ENCODE data around the gene SNX14. TPM values are rescaled to one million over a fixed set of nuclear protein-coding genes. Genes with fewer than 3 reads are reported as not detected.

The SNX14 gene
- total RNA-seq, 4 donors from 2014 or later, result 27.3 to 134 (median 116) TPM

DNA sequence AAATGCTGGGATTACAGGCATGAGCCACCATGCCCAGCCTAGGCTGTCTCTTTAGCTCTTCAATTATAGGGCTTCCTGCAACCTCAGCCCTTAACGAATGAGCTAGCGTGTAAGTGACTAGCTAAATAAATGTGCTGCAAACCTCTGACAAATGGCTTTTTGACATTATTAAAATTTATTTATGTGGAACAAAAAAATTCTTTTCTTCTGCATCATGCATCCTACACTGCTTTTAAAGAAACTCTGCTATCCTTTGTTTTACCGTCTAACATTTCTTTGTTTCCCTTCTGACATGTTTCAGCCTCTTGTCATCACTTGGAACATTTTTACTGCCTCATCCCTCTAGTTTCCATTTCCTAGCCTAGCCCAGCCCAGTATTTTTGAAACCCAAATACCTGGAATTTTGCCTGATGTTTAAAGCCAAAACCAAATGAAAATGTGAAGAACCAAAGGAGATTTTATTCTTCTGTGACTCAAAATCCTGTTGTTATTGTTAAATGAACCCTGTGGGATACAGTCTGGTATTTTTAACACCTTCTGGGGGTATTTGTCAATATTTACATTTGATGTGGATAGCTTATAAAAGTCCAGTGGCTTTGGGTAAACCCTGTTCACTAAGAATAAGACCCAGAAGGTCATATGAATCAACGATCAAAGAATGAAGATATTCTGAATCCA, 134.3 kb downstream of the SNX14 start:
- 55 to 65% methylated on average over 4 of the region's 4 CpGs for WGBS, 2 donors (ENCODE audit: low coverage in 1 of 2)
- peaks cover 6 to 41% (median 13%) of the 10 kb centered on the region in 4 donors for H3K4me1 ChIP-seq

GRCh38 chr6:85458782-85459181, 134.9 kb downstream of the SNX14 start:
- in situ Hi-C loops (cut with MboI; ENCODE audit: low pct_ligation_motif_present in 1 of 4, low pct_unique_long_range_greater_than_20kb in 1 of 4, low sequenced_read_pairs in 3 of 4) (no loop called here), intact Hi-C loops (cut with DNase I; ENCODE audit: low total_unique reads) (no loop called here)
- TF ChIP-seq POLR2AphosphoS5 (IDR thresholded peaks at IDR 0.05), result no peak
- no peak for TF ChIP-seq EP300 (IDR thresholded peaks at IDR 0.05; ENCODE audit: low read depth)
- no peak for TF ChIP-seq POLR2A (IDR thresholded peaks at IDR 0.05)
- TF ChIP-seq CTCF (IDR thresholded peaks at IDR 0.05), result no peak
- Histone ChIP-seq H3K27me3 (no peaks in the 10 kb centered on the region), H3K36me3 (no peaks in the 10 kb centered on the region), H3K4me3 (no peak overlapping the region), H3K9me3 (no peaks in the 10 kb centered on the region), H3K27ac (peak overlapping the region; percentile 8 to 69 (median 52)), H3K4me1 (peaks cover 6 to 41% (median 10%) of the 10 kb centered on the region in 4 donors)
- 73% methylated on average over 3 of the region's 3 CpGs; no CpG with 5 or more reads in 1 of the 2 donors for WGBS, 2 donors (ENCODE audit: low coverage in 1 of 2)
- DNase-seq, result no peak

More for the DNA sequence above, 134.3 kb downstream of the SNX14 start:
- H3K9me3 ChIP-seq, result no peaks in the 10 kb centered on the region
- H3K27me3 ChIP-seq, result no peaks in the 10 kb centered on the region
- no peaks in the 10 kb centered on the region for H3K36me3 ChIP-seq
- no peak for DNase-seq
- no peak for TF ChIP-seq CTCF (IDR thresholded peaks at IDR 0.05)
- TF ChIP-seq POLR2AphosphoS5 (IDR thresholded peaks at IDR 0.05), result peak; percentile 22 to 56 (median 52)
- no peak for TF ChIP-seq POLR2A (IDR thresholded peaks at IDR 0.05)
- intact Hi-C loops (cut with DNase I; ENCODE audit: low total_unique reads), result no loop called here
- in situ Hi-C loops (cut with MboI; ENCODE audit: low pct_ligation_motif_present in 1 of 4, low pct_unique_long_range_greater_than_20kb in 1 of 4, low sequenced_read_pairs in 3 of 4), result no loop called here
- H3K27ac ChIP-seq, result peak overlapping the region; percentile 8 to 69 (median 52)
- no peak overlapping the region for H3K4me3 ChIP-seq

DNA sequence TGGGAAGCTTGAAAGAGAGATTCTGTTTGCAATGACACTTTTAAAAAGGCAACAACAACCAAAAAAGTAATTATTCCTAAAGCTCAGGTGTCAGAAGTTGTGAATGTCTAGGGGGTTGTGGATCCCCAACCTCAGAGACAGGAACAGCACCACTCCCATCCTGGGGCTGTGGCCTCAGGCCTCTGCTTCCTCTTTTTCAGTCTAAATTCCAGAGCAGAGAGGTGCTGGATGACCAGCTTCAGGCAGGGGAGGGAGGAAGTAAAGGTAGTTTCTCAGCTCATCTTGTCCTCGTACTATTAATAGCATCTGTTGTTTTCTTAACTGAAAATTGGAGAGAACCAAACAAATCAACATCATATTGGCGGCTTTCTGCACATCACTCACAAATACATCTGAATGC, 135.5 kb downstream of the SNX14 start:
- H3K4me1 ChIP-seq, result peaks cover 6 to 45% (median 14%) of the 10 kb centered on the region in 4 donors
- no peak overlapping the region for H3K4me3 ChIP-seq
- DNase-seq, result no peak
- peak overlapping the region; percentile 8 to 69 (median 52) for H3K27ac ChIP-seq
- intact Hi-C loops (cut with DNase I; ENCODE audit: low total_unique reads), result no loop called here
- H3K9me3 ChIP-seq, result no peaks in the 10 kb centered on the region
- WGBS, 2 donors (ENCODE audit: low coverage in 1 of 2), result 46 to 56% methylated on average over 1 to 2 of the region's 2 CpGs
- TF ChIP-seq POLR2AphosphoS5 (IDR thresholded peaks at IDR 0.05), result no peak
- TF ChIP-seq CTCF (IDR thresholded peaks at IDR 0.05), result no peak
- TF ChIP-seq EP300 (IDR thresholded peaks at IDR 0.05; ENCODE audit: low read depth), result no peak
- TF ChIP-seq POLR2A (IDR thresholded peaks at IDR 0.05), result no peak
- no peaks in the 10 kb centered on the region for H3K36me3 ChIP-seq
- in situ Hi-C loops (cut with MboI; ENCODE audit: low pct_ligation_motif_present in 1 of 4, low pct_unique_long_range_greater_than_20kb in 1 of 4, low sequenced_read_pairs in 3 of 4), result no loop called here
- no peaks in the 10 kb centered on the region for H3K27me3 ChIP-seq

DNA sequence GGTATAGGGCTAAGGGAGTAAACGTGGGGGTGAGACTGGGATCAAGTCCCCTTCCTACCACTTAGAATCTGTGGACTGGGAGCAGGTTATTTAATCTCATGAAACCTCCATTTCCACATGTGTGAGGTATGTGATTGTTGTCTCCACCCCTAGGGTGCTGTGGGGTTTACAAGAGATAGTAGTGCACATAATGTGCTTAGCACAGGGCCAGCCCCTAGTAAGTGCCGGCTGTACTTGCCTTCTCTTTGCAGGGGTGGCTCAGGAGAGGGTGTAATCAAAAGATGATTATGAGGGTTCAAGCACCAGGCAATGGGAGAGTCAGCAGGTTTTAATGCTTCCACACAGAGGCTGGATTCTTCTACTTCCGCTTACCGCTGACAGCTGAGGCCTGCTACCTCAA, 136.9 kb downstream of the SNX14 start:
- no peaks in the 10 kb centered on the region for H3K9me3 ChIP-seq
- H3K36me3 ChIP-seq, result no peaks in the 10 kb centered on the region
- intact Hi-C loops (cut with DNase I; ENCODE audit: low total_unique reads) (no loop called here), in situ Hi-C loops (cut with MboI; ENCODE audit: low pct_ligation_motif_present in 1 of 4, low pct_unique_long_range_greater_than_20kb in 1 of 4, low sequenced_read_pairs in 3 of 4) (no loop called here)
- no peak overlapping the region for H3K4me3 ChIP-seq
- H3K27ac ChIP-seq, result no peak overlapping the region
- TF ChIP-seq POLR2A (IDR thresholded peaks at IDR 0.05), result no peak
- no peak for TF ChIP-seq EP300 (IDR thresholded peaks at IDR 0.05; ENCODE audit: low read depth)
- no peak for TF ChIP-seq CTCF (IDR thresholded peaks at IDR 0.05)
- 89 to 93% methylated on average over 1 to 4 of the region's 4 CpGs for WGBS, 2 donors (ENCODE audit: low coverage in 1 of 2)
- DNase-seq, result no peak
- no peaks in the 10 kb centered on the region for H3K27me3 ChIP-seq
- peaks cover 7 to 54% (median 27%) of the 10 kb centered on the region in 4 donors for H3K4me1 ChIP-seq

Other genes with a start within 250 kb of the SNX14 start
- gene NT5E, start 143.8 kb downstream of the SNX14 start, total RNA-seq, result 10 to 100 TPM; 10.5 to 71.8 (median 31.5) TPM
- gene SYNCRIP, start 49.0 kb upstream of the SNX14 start, total RNA-seq, result 10 to 100 TPM; 27.7 to 84.8 (median 41.9) TPM